HG02588 (cell line): ENCODE measurements around the gene CYTH4.

Experiments used
- ATAC-seq: cut with Tn5 transposase; IDR thresholded peaks from one replicate; pipeline ENCODE4 v1.9.1; 2021; ENCODE audit warnings: mild to moderate bottlenecking, moderate library complexity; ENCODE audit not compliant: unreplicated experiment

The CYTH4 gene

DNA sequence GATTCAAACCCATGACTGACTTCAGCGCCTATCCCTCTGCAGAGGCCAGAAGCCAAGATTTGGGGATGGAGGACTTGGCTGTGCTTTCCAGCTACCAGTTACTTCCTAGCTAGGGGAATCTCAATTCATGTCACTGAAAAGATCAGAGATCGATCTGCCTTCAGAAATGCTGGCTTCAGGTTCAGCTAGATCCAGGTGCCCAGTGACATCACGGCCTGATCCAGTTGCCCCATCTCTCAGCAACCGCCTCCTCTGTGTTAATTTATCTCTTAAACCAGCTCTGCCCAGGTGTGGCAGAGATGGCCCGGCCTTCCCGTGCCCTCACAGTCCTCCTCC is 24.2 kb downstream of the CYTH4 start:
- ATAC-seq = no peak

- ATAC-seq = no peak
Measured at GRCh38 chr22:37308385-37309200, 26.3 kb downstream of the CYTH4 start.

- no peak for ATAC-seq
Measured at GRCh38 chr22:37309211-37310074, 27.1 kb downstream of the CYTH4 start.

GRCh38 chr22:37310075-37310606 is 27.8 kb downstream of the CYTH4 start:
- ATAC-seq = no peak

GRCh38 chr22:37310815-37311595 is 28.7 kb downstream of the CYTH4 start:
- ATAC-seq = no peak

DNA sequence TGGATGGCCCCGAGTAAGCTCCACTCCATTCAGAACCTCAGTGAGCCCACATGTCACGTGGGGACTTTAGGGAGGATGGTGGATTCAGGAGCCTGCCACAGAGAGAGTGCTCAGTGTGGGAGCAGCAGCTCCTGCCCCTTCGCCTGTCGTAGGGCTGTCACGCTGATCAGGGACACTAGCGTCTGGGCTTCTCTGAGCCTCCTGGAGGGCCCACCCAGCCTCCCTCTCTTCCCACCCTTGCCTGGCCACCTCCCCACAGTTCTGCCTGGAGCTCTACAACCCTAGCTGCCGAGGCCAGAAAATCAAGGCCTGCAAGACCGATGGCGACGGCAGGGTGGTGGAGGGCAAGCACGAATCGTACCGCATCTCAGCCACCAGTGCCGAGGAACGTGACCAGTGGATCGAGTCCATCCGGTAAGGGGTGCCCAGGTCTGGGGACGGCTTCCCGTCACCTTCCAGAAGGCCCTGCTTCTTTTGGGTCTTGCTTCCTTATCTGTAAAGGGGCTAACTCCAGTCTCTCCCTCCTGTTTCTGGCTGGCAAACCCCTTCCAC is 29.5 kb downstream of the CYTH4 start:
- ATAC-seq = no peak

DNA sequence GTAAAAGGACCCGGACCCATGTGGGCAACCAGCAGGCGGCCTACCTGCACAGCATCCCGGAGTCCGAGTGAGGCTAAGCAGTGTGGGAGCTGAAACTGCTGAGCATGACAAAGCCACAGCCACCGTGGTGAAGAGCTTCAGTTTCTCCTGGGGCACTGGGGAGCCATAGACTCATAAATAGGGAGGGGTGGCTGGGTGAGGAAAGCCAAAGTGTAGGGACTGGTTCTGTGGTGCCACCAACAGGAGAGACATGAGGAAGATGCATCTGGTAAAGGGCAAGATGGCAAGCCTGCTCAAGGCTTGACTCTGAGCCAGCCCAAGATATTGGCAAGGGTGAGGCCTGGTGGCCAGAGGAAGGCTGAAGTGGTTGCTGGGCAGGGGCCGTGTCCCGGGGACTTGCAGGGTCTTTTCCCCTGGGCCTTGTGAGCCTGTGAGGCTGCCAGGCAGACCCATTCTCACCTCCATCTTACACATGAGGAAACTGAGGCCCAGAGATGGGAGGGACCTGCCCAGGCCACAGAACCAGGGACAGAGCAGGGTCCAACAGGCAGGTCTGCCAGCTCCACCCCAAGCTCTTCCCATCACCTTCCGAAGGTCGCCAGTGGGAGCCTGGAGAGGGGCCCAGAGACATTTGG is 30.4 kb downstream of the CYTH4 start:
- ATAC-seq = no peak

GRCh38 chr22:37313376-37314314 is 31.3 kb downstream of the CYTH4 start:
- no peak for ATAC-seq

DNA sequence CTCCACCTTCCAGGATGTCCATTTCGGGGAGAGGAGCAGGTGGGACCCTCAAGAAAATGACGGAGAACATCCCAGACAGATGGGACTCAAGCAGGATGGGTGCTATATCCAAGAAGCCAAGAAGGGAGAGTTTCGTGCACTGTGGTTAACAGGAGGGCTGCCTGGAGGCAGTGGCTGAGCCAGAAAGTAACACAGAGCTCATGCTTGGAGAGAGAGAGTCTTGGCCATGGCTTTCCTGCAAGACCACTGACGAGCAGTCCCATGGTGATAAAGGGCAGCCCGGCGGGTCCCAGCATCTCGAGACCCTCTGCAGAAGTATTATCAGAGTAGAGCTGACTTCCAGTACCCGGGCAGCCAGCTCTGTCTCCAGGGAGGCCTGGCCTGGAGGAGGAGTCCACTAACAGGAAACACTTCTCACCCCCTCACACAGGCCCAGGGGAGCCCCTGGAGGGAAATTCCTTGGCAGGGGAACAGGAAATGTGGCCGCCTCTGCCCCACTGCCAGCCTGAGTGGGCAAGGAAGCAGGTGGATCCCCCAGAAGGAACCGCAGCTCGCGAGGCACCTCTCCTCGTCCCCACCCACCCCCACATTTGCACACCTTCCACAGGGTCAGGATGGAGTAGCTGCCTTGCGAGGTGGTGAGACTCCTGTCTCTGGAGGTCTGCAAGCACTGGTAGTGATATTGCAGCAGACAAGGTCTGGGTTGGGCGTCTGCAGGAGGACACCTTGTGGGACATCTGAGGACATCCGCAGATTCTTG is 32.2 kb downstream of the CYTH4 start:
- no peak for ATAC-seq

GRCh38 chr22:37316405-37316804 is 34.1 kb downstream of the CYTH4 start:
- no peak for ATAC-seq

GRCh38 chr22:37316875-37317371 is 34.6 kb downstream of the CYTH4 start:
- no peak for ATAC-seq

GRCh38 chr22:37317698-37318210 is 35.4 kb downstream of the CYTH4 start:
- ATAC-seq = no peak

DNA sequence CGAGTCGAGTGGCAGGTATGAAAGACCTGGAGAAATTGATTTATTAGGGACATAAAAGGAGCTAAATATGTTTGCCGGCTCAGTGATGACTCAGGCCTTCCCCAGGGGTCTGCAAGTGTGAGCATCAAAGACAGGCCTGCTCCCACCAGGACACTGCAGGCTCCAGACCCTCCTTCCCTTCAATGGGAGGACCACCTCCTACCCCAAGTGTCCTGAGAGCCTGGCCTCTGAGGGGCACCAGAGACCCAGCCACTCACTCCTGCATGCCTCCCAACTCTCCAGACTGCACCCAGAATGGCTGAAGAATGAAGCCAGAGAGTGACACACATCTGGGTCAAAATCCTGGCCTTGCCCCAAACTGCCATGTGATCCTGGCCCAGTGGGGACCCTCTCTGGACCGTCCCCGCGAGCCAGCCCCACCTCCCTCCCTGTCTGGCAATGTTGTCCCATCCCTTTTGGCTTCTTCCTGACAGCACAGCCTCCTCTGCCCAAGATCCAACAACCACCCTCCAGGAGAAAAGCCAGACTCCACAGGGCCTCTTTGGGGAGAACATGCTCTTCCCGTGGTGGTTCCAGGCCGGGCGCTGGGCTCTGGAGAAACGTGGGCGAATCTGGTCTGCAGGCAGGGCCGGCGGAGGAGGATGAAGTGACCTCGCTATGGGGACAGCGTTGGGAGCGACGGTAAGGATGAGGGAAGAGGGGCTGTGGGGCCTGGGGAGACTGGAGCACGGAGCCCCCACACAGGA is 36.2 kb downstream of the CYTH4 start:
- ATAC-seq = no peak

- no peak for ATAC-seq
Measured at GRCh38 chr22:37319469-37319868, 37.2 kb downstream of the CYTH4 start.

GRCh38 chr22:37320726-37321677 is 38.7 kb downstream of the CYTH4 start:
- no peak for ATAC-seq

DNA sequence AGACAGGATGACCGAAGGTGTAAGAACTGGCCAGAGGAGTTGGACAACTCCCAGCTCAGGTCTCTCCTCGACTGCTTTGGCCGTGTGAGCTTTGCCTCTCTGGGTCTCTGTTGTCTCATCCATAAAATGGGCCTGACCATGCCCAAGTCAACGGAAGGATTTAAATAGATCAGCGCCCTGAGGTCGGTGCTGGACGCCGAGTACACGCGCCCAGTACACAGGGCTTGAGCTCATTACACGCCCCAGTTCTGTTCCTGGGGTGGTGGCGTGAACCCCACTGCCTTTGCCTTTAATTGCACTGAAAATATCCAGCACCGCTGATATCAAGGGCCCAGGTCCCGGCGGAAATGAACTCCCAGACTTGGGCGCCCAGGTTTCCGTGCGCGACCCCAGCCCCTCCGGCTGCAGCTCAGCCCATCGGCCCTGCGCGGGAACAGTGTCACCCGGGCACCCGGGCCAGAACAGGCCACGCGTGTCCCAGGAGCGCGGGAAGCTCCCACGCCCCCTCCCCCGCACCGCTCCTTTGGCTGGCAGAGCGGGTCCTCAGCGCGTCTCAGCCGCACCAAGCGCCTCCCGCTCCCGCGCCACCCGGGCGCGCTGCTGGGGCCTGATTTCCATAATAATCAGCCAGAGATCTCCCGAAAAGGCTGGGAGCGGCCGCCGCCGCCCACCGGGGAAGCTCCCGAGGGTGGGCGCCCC is 42.2 kb downstream of the CYTH4 start:
- ATAC-seq = no peak
